MG63 (cell line): ENCODE data around the gene CETN2. TPM values are rescaled to one million over a fixed set of nuclear protein-coding genes. Genes with fewer than 3 reads are reported as not detected.

Source experiments
- DNase-seq: peaks from one replicate; pipeline ENCODE4 v3.0.0-alpha.2; 2020
- H3K27me3 ChIP-seq: fragments of 250-450 bp; sonication (Bioruptor Pico); 2 replicates; pipeline ENCODE4 v1.5.1; 2020; ENCODE audit warnings: mild to moderate bottlenecking, moderate library complexity
- H3K36me3 ChIP-seq: fragments of 250-450 bp; sonication (Bioruptor Pico); 2 replicates; pipeline ENCODE4 v1.5.1; 2020; ENCODE audit warnings: mild to moderate bottlenecking, moderate library complexity
- H3K4me3 ChIP-seq: fragments of 250-450 bp; sonication (Bioruptor Pico); 2 replicates; pipeline ENCODE4 v1.5.1; 2020; ENCODE audit warnings: mild to moderate bottlenecking, moderate library complexity
- H3K9me3 ChIP-seq: fragments of 250-450 bp; sonication (Bioruptor Pico); 2 replicates; pipeline ENCODE4 v1.5.1; 2020; ENCODE audit warnings: mild to moderate bottlenecking, moderate library complexity
- total RNA-seq: library from RNA; depleted of rRNA; stranded (reverse); fragments of >200 nt; shearing (Covaris generic); gene quantifications from 2 replicates; pipeline ENCODE4 v1.2.3, GENCODE V29; 2014; ENCODE audit warnings: low replicate concordance; rRNA removed

Gene CETN2
- 45.3 and 73.4 TPM in 2 replicates for total RNA-seq

DNA sequence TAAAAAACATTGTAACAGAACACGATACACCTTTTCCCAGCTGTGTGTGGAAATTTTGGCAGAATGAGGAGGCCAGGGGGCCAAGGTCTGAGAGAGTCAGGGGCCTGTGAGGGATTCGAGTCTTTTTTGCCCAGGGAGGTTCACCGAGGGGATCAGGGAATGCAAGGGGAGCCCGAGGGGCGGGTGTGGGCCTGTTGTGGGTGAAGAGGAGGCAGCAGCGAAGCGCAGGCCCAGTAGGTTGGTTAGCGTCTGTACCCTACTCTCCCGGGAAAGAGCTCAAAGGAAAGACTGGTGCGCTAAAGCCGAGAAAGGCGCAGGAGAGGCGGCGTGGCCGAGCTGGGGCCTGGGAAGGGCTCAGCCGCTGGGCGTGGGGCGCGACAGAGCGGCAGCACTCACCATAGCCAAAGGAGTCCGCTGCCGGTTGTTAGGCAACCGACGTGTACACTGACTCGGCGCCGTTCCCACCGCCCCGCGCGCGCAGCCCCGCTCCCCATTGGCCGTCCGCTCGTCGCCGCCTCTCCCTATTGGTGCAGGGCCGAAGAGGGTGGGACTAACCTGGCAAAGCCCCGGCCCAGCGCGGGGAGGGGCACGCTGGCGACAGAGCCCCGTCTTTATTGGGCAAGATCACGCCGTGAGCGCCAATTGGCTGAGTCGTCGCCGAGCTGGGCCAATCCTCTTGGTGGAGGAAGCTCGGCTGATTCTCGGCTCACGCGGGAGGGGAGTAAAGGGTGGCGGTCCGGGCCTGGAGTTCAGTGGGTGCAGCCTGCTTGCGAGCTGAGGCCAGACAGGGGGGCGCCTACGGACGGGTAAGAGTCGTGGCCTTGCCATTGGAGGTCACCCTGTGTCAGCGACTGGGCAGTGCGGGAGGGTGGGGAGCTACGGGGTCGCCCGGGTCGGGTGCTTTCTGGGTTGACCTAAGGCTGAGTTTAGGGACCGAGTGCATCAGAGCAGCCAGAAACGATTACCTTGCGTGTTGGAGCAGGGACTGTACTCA is at the start of gene CETN2, which contains the start of gene NSDHL:
Gene CETN2 (minus strand): TSS at position 446 of the 994 bp plus-strand sequence. CDS start 47 bp downstream, at position 399.
Gene NSDHL (plus strand): TSS at position 752 of the 994 bp plus-strand sequence. CDS start 15,262 bp downstream, outside the sequence.
- peak; percentile 94 for DNase-seq
- no peaks in the 10 kb centered on the region for H3K27me3 ChIP-seq
- peak within 1 kb of the TSS; percentile 71 for H3K4me3 ChIP-seq
- peaks cover 4% of the 10 kb centered on the region; the same call in 1 of the 2 replicates for H3K36me3 ChIP-seq
- no peaks in the 10 kb centered on the region for H3K9me3 ChIP-seq

DNA sequence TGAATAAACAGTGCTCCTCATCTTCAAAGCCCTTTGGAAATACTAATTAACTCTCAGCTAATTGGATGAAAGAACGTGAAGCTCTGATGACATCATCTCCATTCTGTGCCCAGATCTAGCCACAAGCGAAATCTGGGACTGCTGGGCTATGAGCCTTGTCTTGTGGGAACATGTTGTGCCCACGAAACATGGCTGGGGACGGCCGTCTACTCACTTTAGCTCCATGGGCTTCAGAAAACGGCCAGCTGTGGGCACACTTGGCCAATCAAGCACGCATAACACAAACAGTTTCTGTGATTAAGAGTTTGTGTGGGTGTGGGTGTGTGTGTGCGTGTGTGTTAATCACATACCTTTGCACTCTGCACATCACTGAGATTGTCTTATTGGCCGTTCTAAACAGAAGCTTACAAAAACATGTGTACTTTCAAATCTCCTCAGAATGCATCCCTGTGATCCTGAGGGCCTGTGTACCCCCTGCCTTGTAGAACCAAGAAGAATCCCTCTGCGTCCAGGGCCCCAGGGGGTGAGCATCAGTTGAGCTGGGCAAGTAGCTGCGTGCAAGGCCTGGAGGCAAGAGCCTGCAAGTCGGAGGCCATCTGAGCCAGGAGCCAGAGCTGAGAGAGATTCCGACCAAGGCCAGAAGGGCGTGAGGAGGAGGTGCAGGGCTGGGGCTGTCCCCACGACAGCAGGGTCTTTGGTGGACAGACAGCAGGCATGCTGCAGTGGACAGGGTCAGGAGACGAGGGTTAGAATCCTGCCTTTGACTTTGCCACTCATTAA is 48.6 kb upstream of the CETN2 start:
- H3K4me3 ChIP-seq: no peak overlapping the region
- H3K36me3 ChIP-seq: no peaks in the 10 kb centered on the region
- no peak for DNase-seq
- H3K9me3 ChIP-seq: no peaks in the 10 kb centered on the region
- no peaks in the 10 kb centered on the region for H3K27me3 ChIP-seq

DNA sequence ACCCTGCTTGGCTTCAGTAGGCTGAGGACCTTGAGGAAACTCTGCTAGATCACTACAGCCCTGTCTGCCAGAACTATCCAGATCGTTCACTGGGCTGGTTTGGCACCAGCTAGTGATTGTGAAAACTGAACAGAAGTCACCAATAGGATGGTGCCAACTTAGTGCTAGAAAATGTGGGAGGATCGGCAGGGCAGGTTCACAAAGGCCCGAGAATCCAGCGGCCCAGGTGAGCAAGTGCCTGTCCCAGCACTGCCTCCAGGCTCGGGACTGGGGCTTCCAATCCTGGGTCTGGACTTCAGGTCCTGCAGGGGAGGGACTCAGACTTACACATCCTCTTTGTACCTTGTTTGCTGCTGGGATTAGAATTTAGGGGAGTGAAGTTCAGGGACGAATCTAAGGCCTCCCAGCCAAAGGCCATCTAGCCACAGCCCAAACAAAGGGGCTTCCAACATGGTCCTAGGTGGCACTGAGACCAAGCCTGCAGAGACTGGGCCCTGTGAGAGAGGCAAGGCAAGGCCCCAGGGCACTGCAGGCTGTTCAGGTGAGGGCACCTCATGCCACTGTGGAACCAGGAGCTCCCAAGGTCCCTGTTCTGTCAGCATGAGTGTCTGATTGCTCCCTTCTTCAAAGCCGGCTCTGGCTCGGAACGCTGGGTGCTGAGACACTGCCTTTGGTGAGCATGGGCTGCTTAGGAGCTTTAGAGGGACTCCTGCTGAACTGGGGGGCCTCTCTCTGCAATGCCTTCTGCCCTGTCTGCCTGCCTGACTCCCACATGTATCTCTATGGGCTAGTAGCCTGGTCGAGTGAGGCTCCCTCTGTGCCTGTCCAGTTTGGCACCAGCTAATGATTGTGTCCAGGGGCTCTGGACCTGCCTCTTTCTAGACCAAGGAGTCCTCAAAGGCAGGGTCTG is 46.6 kb upstream of the CETN2 start:
- Histone ChIP-seq H3K27me3 (no peaks in the 10 kb centered on the region), H3K36me3 (no peaks in the 10 kb centered on the region), H3K4me3 (no peak overlapping the region), H3K9me3 (no peaks in the 10 kb centered on the region)
- DNase-seq: no peak

DNA sequence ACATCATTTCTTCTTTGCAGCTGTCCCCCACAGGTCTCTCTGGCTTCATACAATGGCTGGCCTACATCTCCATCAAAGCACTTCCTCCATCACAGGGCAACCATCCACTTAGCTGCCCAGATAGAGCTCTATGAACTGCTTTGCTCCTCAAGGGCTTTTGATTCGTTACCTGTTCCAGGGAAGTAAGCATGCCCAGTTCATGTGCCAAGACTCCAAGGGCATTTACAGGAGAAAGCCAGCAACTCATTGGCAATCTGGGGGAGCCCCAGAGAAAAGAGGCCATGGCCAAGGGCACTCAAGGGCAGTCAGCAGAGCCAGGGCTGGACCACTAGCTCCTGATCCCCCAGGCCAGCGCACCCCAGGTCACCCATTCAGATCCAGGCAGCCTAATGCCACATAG is 42.8 kb upstream of the CETN2 start:
- Histone ChIP-seq H3K27me3 (no peaks in the 10 kb centered on the region), H3K9me3 (no peaks in the 10 kb centered on the region), H3K4me3 (no peak overlapping the region), H3K36me3 (no peaks in the 10 kb centered on the region; the same call in none of the 2 replicates)
- no peak for DNase-seq

DNA sequence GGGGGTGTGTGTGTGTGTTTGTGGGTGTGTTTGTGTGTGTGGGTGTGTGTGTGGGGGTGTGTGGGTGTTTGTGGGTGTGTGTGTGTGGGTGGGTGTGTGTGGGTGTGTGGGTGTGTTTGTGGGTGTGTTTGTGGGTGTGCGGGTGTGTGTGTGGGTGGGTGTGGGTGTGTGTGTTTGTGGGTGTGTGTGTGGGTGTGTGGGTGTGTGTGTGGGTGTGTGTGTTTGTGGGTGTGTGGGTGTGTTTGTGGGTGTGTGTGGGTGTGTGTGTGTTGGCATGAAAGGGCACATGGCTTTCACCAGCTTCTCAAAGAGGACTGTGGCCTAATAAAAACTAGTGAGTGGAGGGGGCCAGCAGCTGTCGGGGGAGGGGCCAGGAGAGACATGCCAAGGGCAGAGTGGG is 42.0 kb upstream of the CETN2 start:
- H3K36me3 ChIP-seq: no peaks in the 10 kb centered on the region; the same call in none of the 2 replicates
- no peaks in the 10 kb centered on the region for H3K9me3 ChIP-seq
- DNase-seq: no peak
- no peak overlapping the region for H3K4me3 ChIP-seq
- H3K27me3 ChIP-seq: no peaks in the 10 kb centered on the region

DNA sequence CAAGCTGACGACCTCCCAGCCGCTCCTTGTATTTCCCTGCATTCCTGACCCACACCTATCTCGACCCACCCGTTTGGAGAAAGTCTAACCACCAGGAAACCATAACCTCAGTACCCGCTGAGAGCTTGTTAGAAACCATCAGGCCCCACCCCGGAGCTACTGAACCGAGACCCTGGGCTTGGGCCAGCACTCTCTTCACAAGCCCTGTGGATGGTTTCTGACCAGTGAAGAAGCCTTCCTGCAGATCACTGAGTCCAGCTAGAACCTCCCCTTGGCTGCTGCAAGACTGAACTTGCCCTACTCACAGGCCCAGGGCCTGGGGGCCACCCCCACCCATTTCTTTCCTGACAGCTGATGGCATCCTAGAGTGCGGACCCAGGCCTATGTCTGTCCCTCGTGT is 40.7 kb upstream of the CETN2 start:
- Histone ChIP-seq H3K27me3 (no peaks in the 10 kb centered on the region), H3K4me3 (no peak overlapping the region), H3K9me3 (no peaks in the 10 kb centered on the region), H3K36me3 (peaks cover 2% of the 10 kb centered on the region)
- DNase-seq: no peak

DNA sequence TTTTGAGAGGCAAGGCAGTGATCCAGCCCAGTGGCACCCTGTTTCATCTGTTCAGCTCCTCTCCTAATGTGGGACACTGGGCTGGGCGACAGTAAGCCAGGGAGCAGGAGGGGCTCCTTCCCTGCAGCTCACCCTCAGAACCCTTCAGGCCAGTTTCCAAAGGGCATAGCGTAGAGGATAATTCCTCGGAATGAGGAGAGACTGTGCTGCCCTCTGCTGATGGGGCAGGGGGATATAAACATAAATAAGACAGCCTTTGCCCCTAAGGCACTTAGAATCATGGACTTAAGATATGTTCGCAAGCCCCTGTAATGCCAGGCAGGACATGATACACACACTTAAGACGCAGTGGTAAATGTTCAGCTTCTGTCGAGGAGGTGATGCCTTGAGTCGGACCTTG is 39.4 kb upstream of the CETN2 start:
- Histone ChIP-seq H3K36me3 (peaks cover 4% of the 10 kb centered on the region), H3K27me3 (no peaks in the 10 kb centered on the region), H3K4me3 (no peak overlapping the region), H3K9me3 (no peaks in the 10 kb centered on the region)
- no peak for DNase-seq

DNA sequence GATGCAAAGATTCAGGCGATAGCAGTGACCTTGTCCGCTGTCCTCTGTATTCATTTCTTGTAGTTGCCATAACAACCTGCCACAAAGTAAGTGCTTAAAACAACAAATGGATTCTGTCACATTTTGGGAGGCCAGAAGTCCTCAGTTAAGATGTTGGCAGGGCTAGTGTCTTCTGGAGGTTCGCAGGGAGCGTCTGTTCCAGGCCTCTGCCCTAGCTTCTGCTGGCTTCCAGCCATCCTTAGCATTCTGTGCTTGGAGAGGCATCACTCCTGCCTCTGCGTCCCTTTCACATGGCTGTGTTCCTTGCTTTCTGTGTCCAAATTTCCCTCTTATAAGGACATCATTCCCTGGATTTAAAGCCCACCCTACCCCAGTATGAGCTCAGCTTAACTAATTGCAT is 35.8 kb upstream of the CETN2 start:
- peaks cover 4% of the 10 kb centered on the region for H3K36me3 ChIP-seq
- no peak overlapping the region for H3K4me3 ChIP-seq
- no peaks in the 10 kb centered on the region for H3K9me3 ChIP-seq
- no peaks in the 10 kb centered on the region for H3K27me3 ChIP-seq
- no peak for DNase-seq

DNA sequence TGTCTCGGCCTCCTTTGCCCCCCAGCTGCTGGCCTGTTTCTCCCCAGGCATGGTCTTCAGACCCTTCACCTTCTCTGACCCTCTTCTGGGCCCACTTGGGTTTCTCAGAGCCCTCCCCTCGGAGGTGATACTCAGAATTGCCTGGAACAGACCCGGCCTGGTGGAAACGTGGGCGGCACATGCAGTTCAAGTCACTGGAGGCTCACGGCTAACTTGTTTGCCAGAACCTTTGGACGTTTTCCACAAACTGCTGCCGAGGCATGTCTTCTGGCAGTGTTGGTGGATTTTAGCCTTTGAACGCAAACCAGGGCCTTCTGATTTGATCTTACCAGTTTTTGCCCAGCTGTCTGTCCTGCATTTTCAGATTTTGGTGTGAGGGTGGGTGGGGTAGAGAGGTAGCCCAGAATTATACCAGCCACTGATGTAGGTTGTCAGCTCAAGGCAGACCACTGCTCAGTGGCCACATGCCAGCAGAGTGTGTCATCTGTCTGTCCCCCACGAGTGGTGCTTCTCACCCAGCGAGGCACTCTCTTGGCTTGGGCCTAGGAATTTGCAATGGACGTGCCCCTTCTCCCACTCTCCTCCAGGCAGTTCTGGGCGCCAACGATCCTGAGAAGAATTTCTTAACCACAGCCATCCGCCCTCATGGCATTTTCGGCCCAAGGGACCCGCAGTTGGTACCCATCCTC is 34.8 kb upstream of the CETN2 start:
- no peak overlapping the region for H3K4me3 ChIP-seq
- H3K27me3 ChIP-seq: no peaks in the 10 kb centered on the region
- peaks cover 4% of the 10 kb centered on the region for H3K36me3 ChIP-seq
- peak; percentile 50 for DNase-seq
- H3K9me3 ChIP-seq: no peaks in the 10 kb centered on the region

DNA sequence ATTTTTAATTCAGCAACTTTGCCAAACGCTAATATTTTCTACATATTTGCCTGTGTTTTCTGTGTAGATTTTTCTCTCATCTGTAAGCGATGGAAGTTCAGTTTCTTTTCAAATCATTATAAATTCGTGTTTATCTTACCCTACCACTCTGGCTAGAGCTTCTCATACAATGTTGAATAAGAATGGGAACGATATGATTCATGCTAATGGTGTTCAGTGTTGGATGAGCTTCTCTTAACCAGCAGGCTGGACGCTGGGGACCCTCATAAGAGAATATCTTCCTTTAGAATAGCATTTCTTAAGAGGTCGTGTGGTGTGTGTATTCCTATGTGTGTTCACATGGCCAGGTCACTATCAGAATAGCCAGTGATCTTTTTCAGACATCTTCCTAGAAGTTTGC is 31.3 kb upstream of the CETN2 start:
- H3K36me3 ChIP-seq: peaks cover 4% of the 10 kb centered on the region
- no peak for DNase-seq

DNA sequence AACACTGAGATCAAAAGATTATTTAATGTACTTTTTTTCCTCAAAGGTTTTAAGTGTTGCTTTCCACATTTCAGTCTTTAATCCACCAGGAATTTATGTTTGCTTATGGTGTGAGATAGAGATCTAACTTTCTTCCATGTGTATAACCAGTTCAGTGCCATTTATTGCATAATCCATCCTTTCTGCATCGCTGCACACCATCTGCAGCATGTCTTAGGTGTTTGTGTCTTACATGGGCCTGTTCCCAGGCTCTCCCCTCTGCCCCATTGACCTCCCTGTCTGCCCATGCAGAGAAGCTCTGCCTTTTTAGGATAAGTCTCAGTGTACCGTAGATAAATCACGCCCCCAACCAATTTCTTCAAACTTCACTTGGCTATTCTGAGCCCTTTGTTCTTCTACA is 30.6 kb upstream of the CETN2 start:
- H3K4me3 ChIP-seq: no peak overlapping the region
- DNase-seq: no peak
- H3K36me3 ChIP-seq: peaks cover under 1% of the 10 kb centered on the region
- no peaks in the 10 kb centered on the region for H3K27me3 ChIP-seq
- H3K9me3 ChIP-seq: no peaks in the 10 kb centered on the region

More for the DNA sequence above, 31.3 kb upstream of the CETN2 start:
- no peaks in the 10 kb centered on the region for H3K27me3 ChIP-seq
- H3K4me3 ChIP-seq: no peak overlapping the region
- H3K9me3 ChIP-seq: no peaks in the 10 kb centered on the region

DNA sequence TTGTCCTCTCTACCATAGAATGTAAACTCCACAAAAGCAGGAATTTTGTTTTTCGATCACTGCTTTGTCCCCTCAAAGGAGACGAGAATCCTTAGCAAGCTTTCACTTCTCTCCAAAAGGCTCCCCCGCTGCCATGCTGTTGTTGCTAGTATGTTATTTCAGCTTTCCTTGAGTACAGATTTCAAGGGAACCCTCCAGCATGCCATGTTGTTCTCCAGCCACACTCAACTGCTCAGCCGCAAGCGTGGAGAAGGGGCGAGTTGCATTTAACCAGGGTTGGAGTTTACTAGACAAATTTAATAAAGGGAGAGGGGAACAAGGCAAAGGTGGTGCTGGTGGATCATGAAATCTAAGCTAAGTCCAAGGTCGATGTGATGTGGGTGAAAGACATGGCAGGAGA is 23.4 kb upstream of the CETN2 start:
- H3K9me3 ChIP-seq: no peaks in the 10 kb centered on the region
- no peak overlapping the region for H3K4me3 ChIP-seq
- no peak for DNase-seq
- no peaks in the 10 kb centered on the region; the same call in 1 of the 2 replicates for H3K36me3 ChIP-seq
- H3K27me3 ChIP-seq: no peaks in the 10 kb centered on the region

DNA sequence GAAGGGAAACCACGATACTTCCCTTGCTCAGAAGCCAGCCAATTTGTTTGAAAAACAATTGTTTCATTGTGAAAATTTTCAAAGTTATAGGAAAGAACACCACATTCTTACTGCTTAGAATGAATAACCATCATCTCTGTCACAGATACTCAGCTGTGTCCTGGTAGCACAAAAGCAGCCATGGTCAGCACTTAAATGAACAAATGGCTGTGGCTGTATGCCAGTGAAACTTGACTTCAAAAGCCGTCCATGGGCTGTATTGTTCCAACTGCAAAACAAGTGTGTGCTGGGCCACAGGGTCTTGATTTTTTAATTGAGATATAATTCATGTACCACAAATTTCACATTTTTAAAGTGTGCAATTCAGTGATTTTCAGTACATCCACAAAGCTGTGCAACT is 19.9 kb upstream of the CETN2 start:
- H3K27me3 ChIP-seq: no peaks in the 10 kb centered on the region
- H3K4me3 ChIP-seq: no peak overlapping the region
- DNase-seq: no peak
- no peaks in the 10 kb centered on the region for H3K9me3 ChIP-seq
- H3K36me3 ChIP-seq: no peaks in the 10 kb centered on the region; the same call in 1 of the 2 replicates

DNA sequence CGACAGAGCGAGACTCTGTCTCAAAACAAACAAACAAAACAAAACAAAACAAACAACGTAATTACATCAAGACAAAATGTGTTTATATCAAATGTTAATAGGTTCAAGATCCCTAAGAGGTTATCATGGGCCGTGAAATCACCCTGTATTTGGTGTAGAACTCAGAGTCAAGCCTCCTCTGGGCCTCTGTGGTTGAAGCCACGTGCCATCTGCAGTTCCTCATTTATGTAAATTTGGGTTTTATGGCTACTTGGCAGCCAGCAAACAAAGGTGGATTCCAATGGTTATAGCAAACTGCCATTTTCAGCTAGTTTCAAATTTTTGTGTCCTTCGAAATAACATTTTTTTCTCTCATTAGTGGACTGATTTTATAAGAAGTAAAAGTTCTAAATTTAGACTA is 16.7 kb upstream of the CETN2 start:
- H3K36me3 ChIP-seq: no peaks in the 10 kb centered on the region; the same call in 1 of the 2 replicates
- no peak overlapping the region for H3K4me3 ChIP-seq
- no peaks in the 10 kb centered on the region for H3K9me3 ChIP-seq
- DNase-seq: no peak
- H3K27me3 ChIP-seq: no peaks in the 10 kb centered on the region

DNA sequence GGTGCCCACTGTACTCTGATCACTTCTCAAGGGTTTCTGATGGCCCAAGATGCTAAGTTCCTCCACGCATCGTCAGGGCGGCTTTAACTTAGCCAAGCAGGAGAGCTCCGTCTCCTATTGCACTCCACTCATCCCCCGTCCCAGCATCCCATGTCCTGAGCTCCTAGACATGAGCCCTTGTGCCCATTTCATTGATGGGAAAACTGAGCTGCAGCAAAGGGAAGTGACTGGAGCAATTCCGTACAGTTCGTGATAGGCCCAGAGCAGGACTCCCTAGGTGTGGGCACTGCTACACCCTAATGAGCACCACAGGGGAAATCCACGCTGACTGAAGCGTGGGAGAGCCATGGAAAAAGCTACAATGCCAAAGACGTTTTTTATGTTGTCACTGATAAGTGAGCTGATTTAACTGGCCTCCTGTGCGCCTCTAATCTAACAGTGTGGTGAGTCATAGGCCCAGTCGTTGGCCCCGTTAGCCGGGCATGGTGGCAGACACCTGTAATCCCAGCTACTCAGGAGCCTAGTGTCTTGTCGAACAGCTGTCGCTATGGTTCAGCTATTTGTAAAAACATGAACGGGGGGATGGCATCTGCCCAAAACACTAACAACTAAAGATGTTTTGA is 15.2 kb upstream of the CETN2 start:
- H3K9me3 ChIP-seq: no peaks in the 10 kb centered on the region
- no peaks in the 10 kb centered on the region for H3K27me3 ChIP-seq
- DNase-seq: no peak
- no peaks in the 10 kb centered on the region; the same call in 1 of the 2 replicates for H3K36me3 ChIP-seq
- H3K4me3 ChIP-seq: no peak overlapping the region
